ENCODE measurements around the gene PLCH1.
"Not testable (repeated sequence)": the region's sequence is repeated elsewhere in the genome, so short reads cannot be mapped to it uniquely, and the experiment has no call there.

GRCh38 chr3:155614410-155614809 is 130.5 kb downstream of the PLCH1 start:
- not testable (repeated sequence) for TF ChIP-seq CTCF (IDR thresholded peaks at IDR 0.05); POLR2AphosphoS5 (IDR thresholded peaks at IDR 0.05; ENCODE audit: insufficient read depth in 1 of 2, low read depth in 1 of 2); POLR2A (IDR thresholded peaks at IDR 0.05)
